Left kidney (tissue), 2 donors: ENCODE data around the gene PRKCQ. TPM values are rescaled to one million over a fixed set of nuclear protein-coding genes. Genes with fewer than 3 reads are reported as not detected.
A peak's percentile ranks its signal among the peaks of the same experiment; 100 is the strongest.

Source experiments
- DNase-seq: peaks from one replicate; pipeline ENCODE4 v3.0.0-alpha.2; 2013
- polyA plus RNA-seq: library from polyadenylated mRNA; unstranded; fragments of 120-200 nt; gene quantifications from one replicate; pipeline ENCODE4 v1.2.1, GENCODE V29; 2013; ENCODE audit not compliant: insufficient read length

The PRKCQ gene
- polyA plus RNA-seq, 1 donor = 16.5 TPM

DNA sequence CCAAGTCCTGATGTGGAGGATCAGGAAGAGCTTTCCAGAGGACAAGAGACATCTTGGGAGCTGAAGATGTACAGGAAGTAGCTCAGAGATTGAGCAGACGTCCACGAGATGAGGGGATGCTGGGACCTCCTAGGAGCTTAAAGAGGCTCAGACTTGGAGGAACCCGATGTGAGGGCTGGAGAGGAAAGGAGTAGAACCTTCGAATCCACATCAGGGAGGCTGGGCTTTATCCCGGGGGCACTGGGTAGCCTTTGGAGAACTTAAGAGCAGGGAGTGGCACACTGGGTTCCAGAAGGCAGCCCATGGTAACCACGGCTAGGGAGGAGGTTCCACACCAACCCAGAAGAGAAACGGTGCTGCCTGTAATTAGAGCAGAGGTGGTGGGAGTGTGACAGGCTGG, 10.8 kb downstream of the PRKCQ start:
- DNase-seq = no peak

DNA sequence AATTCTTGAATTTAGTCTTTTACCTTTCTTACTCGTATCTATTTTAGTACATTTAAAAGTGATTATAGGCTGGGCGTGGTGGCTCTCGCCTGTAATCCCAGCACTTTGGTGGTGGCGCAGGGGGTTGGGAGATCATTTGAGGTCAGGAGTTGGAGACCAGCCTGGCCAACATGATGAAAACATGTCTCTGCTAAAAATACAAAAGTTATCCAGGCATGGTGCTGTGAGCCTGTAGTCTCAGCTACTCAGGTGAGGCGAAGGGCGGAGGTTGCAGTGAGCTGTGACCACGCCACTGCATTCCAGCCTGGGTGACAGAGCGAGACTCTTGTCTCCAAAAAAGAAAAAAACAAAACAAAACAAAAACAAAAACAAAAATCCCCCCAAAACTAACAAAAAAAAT, 12.2 kb downstream of the PRKCQ start:
- DNase-seq = peak; percentile 29

DNA sequence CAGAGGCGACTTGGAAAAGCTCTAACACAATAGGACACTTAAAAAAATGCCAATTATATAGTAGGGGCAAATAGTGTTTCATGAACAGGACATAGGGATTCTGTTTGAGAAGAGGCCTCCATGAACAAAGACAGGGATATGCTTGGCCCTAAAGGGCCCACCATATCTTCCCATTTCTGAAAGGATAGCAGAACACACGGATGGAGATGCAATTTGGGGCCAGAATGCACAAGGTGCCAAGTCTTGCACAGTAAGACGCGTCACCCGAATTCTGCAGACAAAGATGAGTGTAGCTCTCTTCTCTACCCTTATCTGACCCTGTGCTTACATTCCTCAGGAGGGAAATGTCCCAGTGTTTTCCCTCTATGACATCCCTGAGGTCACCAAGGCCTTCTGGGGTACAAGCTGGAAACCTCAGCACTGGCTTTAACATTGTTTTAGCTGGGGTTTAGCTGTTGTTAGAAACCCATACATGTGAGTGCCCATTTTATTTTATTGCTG, 12.8 kb downstream of the PRKCQ start:
- no peak for DNase-seq

DNA sequence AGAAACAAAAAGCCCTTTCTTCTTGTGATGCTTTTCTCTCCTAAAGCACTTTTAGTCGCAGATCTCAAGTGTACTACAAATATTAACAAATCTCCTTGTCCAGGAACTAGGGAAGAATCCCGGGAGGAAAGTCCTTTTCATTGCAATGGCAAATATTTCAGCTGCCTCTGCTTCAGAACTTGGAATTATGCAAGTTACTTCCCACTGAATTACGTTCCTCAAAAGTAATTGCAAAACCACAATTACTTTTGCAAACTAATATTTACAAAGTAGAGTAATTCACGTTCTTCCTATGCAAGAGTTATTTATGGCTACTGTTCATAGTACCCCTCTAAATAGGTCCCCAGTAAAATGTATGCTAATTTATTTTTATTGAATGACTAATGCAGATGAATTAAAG, 14.5 kb downstream of the PRKCQ start:
- no peak for DNase-seq

DNA sequence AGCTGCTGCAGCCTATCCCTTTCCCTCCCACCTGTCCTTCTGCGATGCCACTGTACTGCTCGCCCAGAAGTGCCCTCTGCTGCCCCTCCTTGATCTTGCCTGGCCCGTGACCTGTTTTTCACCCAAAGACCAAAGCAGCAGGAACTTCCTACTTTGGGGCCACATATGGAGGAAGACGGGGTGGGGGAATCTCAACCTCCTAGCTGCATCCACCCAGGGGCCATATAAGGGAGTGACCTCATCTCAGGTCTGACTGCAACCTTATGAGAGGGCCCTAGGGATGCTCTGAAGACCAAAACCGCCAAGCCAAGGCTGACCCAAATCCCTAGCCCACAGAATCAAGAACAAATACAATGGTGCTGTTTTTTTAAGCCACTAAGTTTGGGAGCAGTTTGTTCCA, 15.7 kb downstream of the PRKCQ start:
- no peak for DNase-seq

DNA sequence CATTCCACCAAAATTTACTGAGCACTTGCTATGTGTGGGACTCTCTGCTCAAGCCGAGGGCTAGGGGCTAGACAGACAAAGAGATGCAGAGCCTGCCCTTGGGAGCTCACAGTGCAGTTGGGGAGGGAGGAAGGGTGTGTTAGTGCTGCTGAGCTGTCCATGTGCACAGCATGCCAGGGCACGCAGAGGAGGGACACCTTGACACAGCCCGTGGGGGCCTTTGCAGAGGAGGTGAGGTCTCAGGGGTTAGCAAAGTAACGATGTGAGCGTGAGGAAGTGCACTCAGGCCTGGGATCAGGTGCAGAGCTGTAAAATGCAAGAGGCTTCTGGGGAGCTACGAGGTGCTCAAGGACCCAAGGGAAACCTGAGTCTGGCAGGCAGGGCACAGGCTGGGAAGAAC, 16.3 kb downstream of the PRKCQ start:
- DNase-seq = no peak

DNA sequence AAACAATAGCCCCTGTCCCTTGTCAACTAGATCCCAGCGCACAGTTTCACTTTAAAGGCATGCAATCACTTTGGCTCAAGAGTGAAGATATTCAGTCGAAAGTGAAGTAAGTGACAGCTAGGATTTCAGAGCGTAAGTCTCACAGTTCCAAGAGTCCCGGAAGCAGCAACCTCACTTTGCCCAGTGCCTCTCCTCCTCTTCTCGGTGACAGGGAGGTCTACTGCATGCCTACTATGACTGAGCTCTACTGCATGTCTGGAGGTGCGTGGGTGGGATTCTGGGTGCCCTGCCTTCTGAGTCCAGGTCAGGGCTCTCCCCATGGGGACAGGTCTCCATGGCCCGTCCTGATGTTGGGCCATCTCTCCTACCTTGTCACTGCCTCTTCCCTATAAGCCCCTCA, 17.0 kb downstream of the PRKCQ start:
- no peak for DNase-seq

DNA sequence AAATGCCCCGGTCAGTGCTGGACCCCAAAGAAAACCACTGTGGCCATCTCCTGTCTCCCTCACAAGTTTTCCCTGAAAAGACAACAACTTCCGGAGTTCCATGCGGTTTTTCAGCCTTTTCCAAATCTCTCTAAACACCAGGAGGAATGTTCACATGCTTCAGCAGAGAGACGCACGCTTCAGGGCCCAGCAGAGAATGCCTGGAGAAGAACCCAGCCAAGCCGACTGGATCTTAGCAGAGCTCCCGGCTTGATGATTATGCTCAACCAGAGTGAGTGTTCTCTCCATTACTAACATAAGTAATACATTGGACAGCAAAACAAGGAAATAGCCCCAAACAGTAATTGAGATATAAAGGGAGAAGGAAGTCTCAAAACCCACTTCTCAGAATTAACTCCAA, 17.9 kb downstream of the PRKCQ start:
- no peak for DNase-seq

DNA sequence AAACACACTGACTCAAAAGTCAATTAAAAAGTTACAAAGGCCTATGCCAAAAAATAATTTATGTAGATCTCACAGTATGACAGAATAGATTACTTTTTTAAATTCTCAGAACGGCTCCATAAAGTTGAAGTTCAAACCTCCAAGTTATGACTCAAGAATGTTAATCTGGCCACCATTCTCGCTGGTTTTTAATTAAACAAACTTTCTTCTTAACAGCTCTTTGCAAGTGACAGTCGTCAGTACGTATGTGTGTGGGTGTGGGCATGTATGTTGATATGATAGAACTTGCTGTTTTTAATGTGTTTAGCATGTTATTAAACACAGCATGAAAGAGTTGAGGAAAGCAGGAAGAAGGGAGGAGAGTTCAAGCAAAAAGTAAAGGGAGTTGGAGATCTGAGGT, 18.5 kb downstream of the PRKCQ start:
- no peak for DNase-seq

DNA sequence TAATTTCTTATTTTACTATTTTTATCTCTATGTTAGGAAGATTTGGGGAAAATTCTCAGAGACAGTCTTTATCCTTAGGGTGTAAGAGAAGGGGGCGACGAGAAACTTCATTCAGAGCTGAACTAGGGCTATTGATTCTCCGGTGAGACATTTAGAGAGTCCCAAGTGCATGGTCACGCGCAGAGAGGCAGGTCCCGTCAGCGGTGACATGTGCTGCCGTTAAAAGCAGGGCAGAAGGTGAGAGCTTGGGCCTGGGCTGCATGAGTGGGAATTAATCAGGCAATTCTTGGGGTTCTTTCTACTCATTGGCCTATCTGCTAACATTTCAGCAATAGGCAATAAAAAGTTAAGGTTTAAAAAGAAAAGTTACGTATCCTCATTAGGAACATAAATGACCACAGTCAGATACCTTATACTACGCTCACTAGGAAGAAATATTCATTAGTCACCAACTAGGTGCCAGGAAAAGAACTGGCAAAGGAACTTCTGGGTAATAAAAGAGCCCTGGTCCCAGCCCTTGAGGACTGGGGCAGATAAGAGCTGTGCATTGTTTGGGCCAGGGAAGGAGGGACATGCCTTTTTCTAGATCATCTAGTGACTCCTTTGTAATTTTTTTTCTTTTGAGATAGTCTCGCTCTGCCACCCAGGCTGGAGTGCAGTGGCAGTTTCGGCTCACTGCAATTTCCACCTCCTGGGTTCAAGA, 21.2 kb downstream of the PRKCQ start:
- no peak for DNase-seq

DNA sequence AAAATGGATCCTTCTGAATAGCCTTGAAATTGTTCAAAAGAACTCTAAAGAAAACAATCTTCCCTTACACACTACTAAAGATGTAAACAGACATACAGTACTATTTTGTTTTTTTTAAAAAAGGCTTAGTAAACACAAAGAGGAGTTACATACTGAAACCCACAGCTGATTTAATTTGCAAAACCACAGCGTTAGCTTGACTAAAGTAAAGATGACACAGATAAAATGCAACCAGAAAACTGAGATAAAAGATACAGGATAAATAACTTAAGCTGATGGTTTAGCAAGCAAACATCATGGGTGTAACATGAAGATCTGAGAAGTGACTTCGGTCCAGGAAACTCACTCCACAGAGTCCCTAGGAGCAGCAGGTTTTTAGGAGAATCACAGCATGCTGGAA, 21.8 kb downstream of the PRKCQ start:
- no peak for DNase-seq

DNA sequence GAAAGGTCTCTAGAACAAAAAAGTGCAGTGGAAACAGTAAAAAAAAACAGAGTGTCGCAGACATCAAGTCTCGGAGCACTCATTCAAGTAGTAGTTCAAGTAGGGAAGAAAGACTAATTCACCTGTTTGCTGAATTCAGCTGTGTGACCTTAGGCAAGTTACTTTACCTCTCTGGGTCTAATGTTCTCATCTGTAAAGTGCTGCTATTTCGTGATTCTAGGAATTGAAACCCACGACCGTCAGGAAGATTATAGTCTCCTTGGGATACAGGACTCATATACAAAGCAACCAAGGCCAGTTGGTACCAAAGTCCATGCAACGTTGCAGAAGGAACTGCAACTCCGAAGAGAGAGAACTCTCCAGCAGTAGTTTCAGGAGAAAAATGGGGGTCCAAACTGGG, 26.1 kb downstream of the PRKCQ start:
- no peak for DNase-seq

DNA sequence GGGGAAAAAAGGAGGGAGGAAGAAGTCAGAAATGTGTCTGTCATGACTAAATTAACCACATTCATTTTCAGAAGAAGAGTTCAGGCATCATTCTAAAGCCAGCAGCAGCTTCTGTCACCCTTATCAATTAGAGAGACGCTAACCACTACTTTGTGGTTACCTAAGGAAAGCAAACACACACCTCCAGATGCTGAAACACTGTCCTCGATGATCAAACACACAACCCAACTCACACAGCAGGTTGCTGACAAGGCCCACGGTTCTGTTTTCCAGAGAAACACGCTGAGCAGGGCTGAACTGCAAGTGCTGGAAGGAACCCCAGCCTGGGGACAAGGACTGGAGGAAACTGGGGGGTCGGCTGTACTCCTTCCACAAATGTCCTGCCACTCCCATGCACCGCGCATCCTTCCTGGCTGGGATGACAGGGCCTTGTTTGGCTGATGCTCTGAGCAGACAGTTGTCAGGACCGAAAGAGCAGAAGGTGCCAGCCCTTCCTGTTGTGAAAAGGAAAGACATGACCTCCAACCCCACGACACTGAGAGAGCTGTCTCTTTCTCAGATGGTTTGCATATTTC, 36.6 kb downstream of the PRKCQ start:
- no peak for DNase-seq

DNA sequence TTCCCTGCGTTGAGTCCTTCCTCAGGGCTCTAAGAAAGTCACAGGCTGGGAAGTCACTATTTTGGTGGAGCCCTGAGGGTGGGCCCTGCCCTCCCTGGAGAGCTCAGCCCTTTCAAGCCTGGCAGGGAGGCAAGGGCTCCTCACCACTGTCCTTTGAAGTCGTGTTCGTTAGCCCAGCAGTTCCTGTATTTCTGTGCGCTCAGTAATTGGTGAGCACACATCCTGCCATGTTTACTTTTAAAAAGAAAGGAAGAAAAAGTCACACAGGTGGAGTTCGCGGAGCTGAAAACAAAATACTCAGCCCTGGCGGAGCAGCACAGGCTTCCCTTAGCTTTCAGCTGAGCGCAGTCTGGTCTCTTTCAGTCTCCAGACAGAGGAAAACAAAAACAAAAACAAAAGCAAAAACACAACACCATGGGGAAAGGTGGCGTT, 37.1 kb downstream of the PRKCQ start:
- no peak for DNase-seq

DNA sequence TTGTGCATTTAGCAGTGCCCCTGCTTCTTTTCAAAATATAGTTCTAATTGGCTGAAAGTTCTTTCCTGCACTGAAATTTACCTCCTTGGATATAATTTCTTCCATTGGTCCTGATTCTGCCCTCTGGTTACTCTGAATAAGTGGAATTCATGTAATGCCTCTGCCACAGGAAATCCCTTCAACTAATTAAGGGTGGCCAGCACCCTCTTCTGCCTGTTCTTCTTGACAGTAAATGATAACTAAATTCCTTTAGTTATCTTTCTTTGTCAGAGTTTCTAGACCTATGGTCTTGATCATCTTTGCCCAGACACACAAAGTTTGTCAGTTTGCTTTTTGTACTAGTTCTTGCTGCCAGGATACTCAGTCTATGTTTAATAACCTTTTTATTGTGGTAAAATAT, 40.2 kb downstream of the PRKCQ start:
- DNase-seq = no peak

DNA sequence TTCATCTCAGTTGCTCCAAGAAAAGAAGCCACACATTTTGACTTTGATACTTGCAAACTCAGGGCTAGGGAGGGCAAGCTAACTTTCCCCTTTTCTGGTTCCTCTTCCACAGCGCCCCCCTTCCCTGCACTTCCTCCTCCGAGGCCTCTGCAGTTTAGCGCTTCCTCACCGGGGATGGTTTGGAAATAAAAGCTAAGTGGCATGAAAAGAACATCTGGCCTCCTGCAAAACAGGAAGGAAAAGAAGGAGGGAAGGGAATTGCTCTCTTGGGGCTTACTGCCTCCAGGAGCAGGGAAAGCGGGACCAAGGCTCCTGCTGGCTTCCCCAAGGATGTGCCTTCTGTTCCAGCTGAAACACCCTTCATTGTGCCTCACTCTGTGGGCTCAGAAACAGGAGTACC, 42.3 kb downstream of the PRKCQ start:
- no peak for DNase-seq

DNA sequence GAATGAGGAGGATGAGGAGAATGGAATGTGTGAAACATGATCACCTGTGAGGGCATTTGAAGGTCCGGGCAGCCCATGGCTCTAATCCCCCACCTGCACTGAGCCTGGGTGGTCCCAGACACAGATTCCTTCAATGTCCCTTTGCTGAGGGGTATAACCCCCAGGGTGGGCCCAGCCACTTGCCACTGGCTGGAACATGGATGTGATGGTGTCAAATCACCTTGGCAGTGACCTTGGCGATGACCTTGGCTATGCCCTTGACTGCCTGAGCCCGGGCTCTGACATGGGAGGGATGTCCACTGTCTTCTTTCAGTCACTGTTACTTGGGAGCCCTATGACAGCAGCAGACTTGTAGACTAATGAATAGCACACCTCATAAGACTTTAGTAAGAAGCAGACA, 44.0 kb downstream of the PRKCQ start:
- no peak for DNase-seq

DNA sequence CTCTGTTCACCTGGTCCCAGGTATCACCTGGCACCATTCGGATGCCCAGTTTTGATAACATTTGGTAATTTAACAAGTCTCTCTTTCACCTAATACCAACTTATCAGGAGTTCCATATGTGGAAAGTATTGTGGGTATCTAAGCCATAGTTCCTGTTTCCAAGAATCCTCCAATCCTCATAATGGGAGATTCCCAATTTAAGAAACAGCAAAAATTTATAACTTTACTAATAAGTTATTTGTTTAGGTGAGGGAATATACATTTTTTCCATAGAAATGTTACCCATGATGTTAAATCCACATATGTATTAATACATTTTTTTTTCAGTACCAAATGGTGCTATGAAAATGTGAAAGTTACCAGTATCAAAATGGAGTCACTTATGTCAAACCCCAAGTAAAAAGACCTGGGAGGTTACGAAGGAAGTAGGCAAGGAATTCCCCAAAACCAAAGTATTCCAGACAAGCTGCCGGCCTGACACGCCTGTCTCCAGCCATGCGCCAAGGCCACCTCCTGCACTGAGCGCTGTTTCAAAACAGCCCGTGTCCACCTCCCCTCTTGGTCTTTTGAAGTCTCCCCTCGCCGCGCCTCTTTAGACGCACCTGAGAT, 44.8 kb downstream of the PRKCQ start:
- no peak for DNase-seq

DNA sequence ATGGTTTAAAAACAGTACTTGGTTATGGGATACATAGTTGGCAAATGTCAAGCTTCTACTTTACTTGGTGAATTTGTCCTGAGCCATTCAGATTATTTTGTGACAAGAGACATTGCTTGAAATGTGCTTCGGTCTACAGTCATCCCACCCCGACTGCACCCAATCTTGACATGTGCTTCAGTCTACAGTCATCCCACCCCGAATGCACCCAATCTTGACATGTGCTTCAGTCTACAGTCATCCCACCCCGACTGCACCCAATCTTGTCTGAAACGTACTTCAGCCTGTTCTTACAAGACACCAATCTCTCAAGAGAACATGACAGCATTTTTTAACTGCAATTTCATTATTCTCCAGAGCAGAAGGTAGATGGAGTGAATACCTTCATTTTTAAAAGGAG, 47.8 kb downstream of the PRKCQ start:
- DNase-seq = no peak

DNA sequence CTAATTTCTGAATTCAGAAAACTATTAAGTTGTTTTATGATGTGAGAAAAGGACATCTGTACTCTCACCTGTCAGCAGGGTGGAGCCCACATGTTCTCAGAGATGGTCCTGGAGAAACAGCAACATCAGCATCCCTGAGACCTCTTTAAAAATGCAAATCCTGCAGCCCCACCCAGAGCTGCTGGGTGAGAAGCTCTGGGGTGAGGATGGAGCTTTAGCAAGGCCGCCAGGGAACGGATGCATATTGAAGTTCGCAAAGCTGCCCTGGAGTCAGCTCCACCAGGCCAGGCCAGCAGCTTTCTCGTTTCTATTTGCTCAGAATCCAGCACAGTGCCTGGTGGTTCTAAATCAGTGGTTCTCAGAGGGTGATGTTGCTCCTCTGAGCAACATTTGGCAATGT, 49.1 kb downstream of the PRKCQ start:
- DNase-seq = no peak

DNA sequence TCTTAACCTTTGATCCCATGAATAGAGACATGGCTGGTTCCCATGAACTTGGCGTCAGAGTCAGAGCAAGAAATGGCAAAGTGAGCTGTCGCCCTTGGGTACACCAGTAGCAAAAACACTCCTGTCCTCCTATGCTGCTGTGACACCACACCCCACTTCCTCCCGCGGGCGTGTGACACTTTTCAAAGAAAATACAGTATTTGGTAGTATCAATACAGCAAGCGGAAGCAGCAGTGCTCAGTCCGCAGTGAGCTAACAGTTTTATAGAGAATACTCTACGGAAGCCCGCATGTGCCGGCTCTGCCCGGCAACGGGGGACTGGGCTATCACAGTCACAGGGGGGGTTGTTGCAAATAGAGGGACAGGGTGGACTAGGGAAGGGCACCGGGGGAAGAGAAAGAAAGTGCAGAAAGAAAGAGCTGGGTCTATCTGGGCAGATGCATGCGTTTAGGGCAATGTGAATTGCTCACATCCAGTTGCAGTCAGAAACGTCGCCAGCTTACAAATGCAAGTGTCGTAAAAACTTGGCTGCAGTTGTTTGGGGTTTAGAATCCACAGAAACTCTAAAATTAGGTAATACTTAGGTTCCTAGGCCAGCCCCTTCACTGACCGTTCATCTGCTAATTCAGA, 49.8 kb downstream of the PRKCQ start:
- no peak for DNase-seq

DNA sequence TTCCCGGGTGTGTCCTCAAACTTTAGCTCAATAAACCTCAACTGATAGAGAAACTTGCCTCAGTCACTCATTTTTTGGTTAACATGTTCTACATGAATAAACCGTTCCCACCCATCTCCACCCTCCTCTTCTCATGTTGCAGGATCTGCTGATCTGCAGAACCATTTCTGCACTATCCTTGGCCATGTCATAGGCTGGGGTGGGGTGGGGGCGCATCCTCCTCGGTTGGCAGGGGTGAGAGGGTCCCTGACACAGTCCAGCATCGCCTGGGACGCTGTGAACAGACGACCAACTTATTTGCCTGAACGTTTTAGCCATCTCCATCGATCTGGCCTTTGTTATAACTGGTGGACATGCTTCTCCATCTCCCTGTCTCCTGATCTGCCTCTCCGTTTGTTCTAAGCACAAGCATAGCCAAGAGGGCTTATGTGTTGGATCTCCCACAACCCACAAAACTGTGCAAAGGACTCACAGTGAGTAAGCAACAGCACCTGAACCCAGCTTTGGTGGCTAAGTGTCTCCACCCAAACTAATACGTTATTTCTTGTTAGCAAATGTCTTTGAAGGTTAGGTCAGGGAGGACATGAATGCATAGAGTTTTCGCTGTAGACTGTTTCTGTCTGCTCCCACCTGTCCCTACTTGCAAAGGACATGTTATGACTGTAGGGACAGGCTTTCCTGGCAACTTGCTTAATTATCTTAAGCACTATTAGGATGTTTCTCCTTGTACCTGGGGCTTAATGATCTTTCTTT, 51.7 kb downstream of the PRKCQ start:
- no peak for DNase-seq
